Hematopoietic multipotent progenitor cell (in vitro differentiated cells): Measurements from ENCODE around the gene SCGB1A1. TPM values are rescaled to one million over a fixed set of nuclear protein-coding genes. Genes with fewer than 3 reads are reported as not detected.
"Not testable (repeated sequence)": the region's sequence is repeated elsewhere in the genome, so short reads cannot be mapped to it uniquely, and the experiment has no call there.

ENCODE experiments used
- DNase-seq, 3 donors: peaks; one replicate each; pipeline ENCODE4 v3.0.0-alpha.2; 2011 to 2015; ENCODE audit warnings: low read depth in 2 of 3, low spot score in 2 of 3
- total RNA-seq: library from RNA; depleted of rRNA; stranded (reverse); fragments of >200 nt; gene quantifications from one replicate; pipeline ENCODE4 v1.2.3, GENCODE V29; 2012

SCGB1A1 gene, protein sequence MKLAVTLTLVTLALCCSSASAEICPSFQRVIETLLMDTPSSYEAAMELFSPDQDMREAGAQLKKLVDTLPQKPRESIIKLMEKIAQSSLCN
- not detected for total RNA-seq

- DNase-seq: no peak
Observed at GRCh38 chr11:62418733-62419132, at the start of gene SCGB1A1. Gene SCGB1A1, plus strand, starts transcription at chr11:62419033. Its CDS starts 63 bp downstream, at chr11:62419096.

- peak in 2 of 3 donors; percentile 43 to 60 for DNase-seq
Observed at GRCh38 chr11:62370743-62371440, 47.9 kb upstream of the SCGB1A1 start.

DNA sequence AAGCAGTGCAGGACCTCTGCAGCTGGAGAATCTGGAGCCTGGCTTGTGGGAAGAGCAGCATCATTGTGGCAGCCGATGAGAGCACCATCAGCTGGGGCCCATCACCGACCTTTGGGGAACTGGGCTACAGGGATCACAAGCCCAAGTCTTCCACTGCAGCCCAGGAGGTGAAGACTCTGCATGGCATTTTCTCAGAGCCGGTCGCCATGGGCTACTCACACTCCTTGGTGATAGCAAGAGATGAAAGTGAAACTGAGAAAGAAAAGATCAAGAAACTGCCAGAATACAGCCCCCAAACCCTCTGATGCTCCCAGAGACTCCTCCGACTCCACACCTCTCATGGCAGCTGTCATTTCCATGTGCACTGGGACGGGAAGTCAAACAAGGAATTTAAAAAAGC is 46.0 kb upstream of the SCGB1A1 start:
- DNase-seq: no peak

GRCh38 chr11:62373464-62374119 is 45.2 kb upstream of the SCGB1A1 start:
- no peak for DNase-seq

DNA sequence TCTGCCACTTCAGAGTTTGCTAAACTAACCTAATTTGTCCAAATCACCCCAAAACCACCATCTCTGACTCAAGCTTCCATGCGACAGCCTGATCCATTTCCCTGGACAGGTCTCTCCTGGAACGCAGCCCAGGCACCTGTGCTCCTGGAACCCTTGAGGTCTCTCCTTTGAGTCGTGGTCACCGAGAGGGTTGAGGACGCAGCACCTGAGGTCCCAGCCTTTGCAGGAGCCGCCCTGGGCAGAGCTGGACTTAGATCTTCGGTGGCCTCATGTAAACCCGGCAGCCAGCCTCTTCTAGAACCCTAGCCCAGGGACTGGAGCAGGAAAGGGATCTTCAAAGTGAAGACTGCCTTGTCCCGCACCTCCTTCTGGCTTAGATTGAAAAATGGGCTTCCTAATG is 44.0 kb upstream of the SCGB1A1 start:
- DNase-seq: no peak

GRCh38 chr11:62378459-62379063 is 40.3 kb upstream of the SCGB1A1 start:
- DNase-seq: peak in 1 of 3 donors; percentile 72

GRCh38 chr11:62379586-62379985 is 39.2 kb upstream of the SCGB1A1 start:
- DNase-seq: not testable (repeated sequence)

DNA sequence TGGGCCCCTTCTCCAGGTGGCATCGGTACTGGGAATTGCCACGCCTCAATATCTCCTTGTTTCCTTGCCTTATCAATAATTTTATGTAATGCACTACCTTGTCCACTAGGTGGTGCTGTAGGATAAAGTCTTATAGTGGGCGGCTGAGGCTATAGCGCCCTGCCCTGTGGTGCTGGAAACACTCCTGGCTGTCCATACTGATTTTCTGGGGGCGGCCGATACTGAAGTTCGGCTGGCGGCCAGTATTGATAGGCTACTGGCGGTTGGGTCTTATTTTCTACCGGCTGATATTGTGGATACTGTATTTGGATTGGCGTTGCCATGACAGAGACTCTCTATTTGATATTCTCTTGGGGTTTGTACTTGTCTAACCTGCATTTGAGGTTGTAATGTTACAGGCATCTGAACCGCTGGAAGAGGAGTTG is 38.0 kb upstream of the SCGB1A1 start:
- DNase-seq: peak; percentile 49 to 80 (median 61)

- DNase-seq: no peak
Observed at GRCh38 chr11:62383822-62384221, 35.0 kb upstream of the SCGB1A1 start.

DNA sequence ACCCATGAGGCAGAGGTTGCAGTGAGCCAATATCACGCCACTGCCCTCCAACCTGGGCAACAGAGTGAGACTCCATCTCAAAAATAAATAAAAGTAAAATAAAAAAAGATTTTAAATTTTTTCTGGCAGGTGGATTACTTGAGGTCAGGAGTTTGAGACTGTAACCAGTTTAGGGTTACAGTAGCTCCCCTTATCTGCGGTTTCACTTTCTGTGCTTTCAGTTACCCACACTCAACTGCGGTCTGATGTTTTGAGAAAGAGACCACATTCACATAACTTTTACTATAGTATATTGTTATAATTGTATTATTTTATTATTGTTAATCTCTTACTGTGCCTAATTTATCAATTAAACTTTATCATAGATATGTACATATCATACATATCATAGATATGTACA is 32.8 kb upstream of the SCGB1A1 start:
- not testable (repeated sequence) for DNase-seq

GRCh38 chr11:62387381-62387780 is 31.5 kb upstream of the SCGB1A1 start:
- DNase-seq: no peak

DNA sequence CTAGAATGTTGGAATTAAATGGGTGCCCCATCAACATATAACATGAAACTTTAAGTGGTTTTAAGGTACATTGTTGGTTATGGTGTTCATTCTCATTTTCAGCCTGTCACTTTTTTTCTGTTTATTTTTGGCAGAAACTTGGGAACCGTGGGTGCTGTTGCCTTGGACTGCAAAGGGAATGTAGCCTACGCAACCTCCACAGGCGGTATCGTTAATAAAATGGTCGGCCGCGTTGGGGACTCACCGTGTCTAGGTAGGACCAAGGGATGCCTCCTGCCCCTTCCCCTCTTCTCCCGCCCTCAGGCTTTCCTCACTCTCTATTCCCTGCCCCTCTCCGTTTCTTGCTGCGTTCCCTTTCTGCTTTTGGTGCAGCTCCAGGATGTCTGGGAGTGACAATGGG is 29.8 kb upstream of the SCGB1A1 start:
- no peak for DNase-seq

DNA sequence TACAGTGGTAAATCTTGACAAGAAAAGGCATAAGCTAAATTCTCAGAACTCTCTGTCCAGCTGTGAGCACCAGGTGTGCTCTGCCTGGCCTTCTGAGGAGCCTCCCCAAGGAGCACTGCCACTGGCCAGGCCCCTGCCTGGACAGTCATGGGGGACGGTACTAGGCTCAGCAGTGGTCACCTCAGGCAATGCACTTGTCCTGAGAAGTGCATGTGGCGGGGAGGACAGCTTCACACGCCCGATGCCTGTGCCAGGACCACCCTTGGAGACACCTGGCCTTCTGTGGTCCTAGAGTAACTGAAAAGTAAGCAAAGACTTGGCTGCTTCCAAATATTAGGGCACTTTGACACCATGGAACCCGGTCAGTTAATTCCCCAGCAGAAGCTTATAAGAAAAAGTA is 28.6 kb upstream of the SCGB1A1 start:
- DNase-seq: no peak

GRCh38 chr11:62390722-62391121 is 28.1 kb upstream of the SCGB1A1 start:
- DNase-seq: no peak

DNA sequence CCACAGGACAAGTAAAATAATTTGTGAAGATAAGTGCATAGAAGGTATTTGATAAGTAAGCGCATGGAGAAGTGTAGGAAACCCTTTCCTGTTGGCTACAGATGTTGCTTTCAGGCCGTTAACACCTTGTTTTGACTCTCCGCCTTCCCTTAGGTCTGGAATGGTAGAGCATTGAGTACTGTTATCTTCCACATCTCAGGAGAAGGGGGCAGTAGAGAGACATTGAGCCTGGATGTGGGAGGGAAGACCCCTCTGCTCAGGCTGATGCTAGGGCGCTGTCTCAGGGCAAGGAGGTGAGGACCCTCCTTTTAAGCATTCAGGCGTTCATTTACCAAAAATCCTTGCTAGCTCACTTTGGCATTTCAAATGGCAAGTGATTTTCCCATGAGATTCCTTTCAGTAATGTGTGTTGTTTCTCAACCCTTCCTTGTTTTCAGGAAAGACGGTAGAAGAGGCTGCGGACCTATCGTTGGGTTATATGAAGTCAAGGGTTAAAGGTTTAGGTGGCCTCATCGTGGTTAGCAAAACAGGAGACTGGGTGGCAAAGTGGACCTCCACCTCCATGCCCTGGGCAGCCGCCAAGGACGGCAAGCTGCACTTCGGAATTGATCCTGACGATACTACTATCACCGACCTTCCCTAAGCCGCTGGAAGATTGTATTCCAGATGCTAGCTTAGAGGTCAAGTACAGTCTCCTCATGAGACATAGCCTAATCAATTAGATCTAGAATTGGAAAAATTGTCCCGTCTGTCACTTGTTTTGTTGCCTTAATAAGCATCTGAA is 27.0 kb upstream of the SCGB1A1 start:
- no peak for DNase-seq

DNA sequence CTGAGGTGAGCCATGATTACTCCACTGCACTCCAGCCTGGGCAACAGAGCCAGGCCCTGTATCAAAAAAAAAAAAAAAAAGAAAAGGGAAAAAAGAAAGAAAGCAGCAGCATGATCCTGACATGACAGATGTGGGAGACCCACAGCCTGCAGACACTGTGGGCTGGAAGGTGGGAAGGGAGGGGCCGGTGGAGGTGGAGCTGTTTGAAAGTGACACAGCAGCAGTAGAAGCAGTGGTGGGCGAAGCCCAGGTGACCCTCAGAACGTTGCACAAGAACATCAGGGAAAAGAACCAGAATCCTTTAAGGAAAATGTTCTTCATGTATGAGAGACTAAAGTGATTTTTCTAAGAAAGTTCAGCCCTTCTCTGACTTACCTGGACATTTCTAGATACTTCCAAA is 26.3 kb upstream of the SCGB1A1 start:
- no peak for DNase-seq

- DNase-seq: peak in 1 of 3 donors; percentile 42
Observed at GRCh38 chr11:62393061-62393611, 25.7 kb upstream of the SCGB1A1 start.

DNA sequence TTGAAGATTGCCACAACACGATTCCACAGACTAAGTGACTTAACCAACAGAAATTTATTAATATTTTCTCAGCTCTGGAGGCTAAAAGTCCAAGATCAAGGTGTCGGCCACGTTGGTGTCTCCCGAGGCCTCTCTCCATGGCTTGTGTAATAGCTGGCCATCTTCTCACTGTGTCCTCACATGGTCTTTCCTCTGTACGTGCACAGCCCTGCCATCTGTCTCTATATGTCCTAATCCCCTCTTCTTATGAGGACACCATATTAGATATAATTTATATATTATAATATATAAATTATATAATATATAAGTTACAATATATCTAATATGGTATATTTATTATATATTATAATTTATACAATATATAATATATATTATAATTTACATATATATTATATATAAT is 25.1 kb upstream of the SCGB1A1 start:
- DNase-seq: no peak

DNA sequence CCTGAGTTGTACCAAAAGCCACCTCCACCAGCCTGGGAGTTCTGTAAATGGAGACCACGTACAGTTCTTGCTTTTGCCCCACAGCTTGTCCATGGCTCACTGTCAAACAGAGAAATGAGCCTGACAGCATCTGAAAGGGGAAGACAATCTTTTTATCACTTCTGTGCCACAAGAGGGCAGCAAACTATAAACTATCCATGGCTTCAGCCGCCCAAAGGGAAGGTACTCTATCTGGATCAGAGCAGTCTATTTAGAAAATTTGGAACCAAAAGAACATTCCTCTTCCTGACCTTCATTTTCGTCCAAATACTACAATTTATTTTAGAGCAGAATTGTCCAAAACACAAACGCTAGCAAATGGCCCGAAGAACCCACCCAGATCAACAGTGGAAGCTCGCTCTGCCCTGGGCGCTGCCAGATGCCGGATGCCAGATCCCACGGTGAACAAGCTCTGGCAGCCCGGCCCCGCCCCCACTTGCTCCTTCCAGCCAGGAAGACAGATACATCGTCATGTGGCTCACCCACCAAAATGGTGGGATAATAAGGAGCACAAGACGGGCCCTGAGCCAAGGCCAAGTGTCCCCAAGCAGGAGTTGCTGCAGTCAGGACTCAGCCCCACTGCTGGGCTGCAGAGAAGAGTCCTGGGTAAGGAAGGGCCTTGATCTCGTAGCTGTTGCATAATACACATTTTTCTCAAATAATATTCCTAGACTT is 23.9 kb upstream of the SCGB1A1 start:
- DNase-seq: peak in 2 of 3 donors; percentile 74 to 86
